HepG2 (cell line): Measurements from ENCODE around the gene PDGFB. TPM values are rescaled to one million over a fixed set of nuclear protein-coding genes. Genes with fewer than 3 reads are reported as not detected.

Experiments used
- CBX2 ChIP-seq, 2 experiments: fragments of 200-600 bp in 1 of 2; sonication (generic); formaldehyde crosslinking in 1 of 2; IDR thresholded peaks; 2 replicates each; pipeline versions ENCODE4 v1.7.0 to v1.8.1; 2018 to 2022; ENCODE audit warnings: low read depth in 2 of 2, low read length in 1 of 2, mild to moderate bottlenecking in 1 of 2, missing genetic modification reagents in 1 of 2
- CERS6 ChIP-seq: sonication (generic); formaldehyde crosslinking; IDR thresholded peaks from 2 replicates; pipeline ENCODE4 v1.5.0; 2020; ENCODE audit warnings: missing genetic modification reagents
- CREB1 ChIP-seq, 2 experiments: fragments of 450-650 bp in 1 of 2; IDR thresholded peaks; 2 replicates each; pipeline ENCODE4 v1.6.1; 2016 to 2017; ENCODE audit warnings: control low read depth in 1 of 2, mild to moderate bottlenecking in 1 of 2, missing compliant biosample characterization in 1 of 2, missing genetic modification characterization in 1 of 2
- CREB3 ChIP-seq: sonication (generic); formaldehyde crosslinking; IDR thresholded peaks from 2 replicates; pipeline ENCODE4 v1.5.0; 2020; ENCODE audit warnings: missing genetic modification reagents
- DMAP1 ChIP-seq: IDR thresholded peaks from 2 replicates; pipeline ENCODE4 v1.6.1; 2016
- ELF4 ChIP-seq: sonication (generic); formaldehyde crosslinking; IDR thresholded peaks from 2 replicates; pipeline ENCODE4 v1.5.0; 2020; ENCODE audit warnings: missing genetic modification reagents, mild to moderate bottlenecking, moderate library complexity, borderline replicate concordance
- GATAD1 ChIP-seq: IDR thresholded peaks from 2 replicates; pipeline ENCODE4 v1.6.1; 2016; ENCODE audit warnings: missing genetic modification reagents, missing compliant biosample characterization
- HDAC6 ChIP-seq: fragments of 200-600 bp; sonication (generic); IDR thresholded peaks from 2 replicates; pipeline ENCODE4 v1.7.0; 2017; ENCODE audit warnings: mild to moderate bottlenecking, antibody characterized with exemption, low read length, low read depth
- HNRNPH1 ChIP-seq: fragments of 200-400 bp; formaldehyde crosslinking; optimal IDR thresholded peaks from 2 replicates; pipeline ENCODE3; 2017; ENCODE audit warnings: mild to moderate bottlenecking, low read depth, low read length
- HNRNPL ChIP-seq: fragments of 200-400 bp; formaldehyde crosslinking; IDR thresholded peaks from 2 replicates; pipeline ENCODE4 v1.6.1; 2017; ENCODE audit warnings: mild to moderate bottlenecking, low read depth, low read length
- HOXA3 ChIP-seq: sonication (generic); formaldehyde crosslinking; IDR thresholded peaks from 2 replicates; pipeline ENCODE4 v1.5.0; 2020; ENCODE audit warnings: missing genetic modification reagents
- MAZ ChIP-seq, 2 experiments: sonication (generic) in 1 of 2; formaldehyde crosslinking in 1 of 2; IDR thresholded peaks; 2 replicates each; pipeline versions ENCODE4 v1.5.0 to v1.6.1; 2012 to 2020; ENCODE audit warnings: low read depth in 2 of 2, mild to moderate bottlenecking in 2 of 2, borderline replicate concordance in 1 of 2, improper control_type of control experiment in 1 of 2, low read length in 1 of 2, missing genetic modification reagents in 1 of 2, moderate library complexity in 1 of 2
- SUZ12 ChIP-seq: fragments of 150-350 bp; IDR thresholded peaks from 2 replicates; pipeline ENCODE4 v1.6.1; 2014; ENCODE audit warnings: low read depth, low read length
- TFDP2 ChIP-seq: sonication (generic); formaldehyde crosslinking; IDR thresholded peaks from 2 replicates; pipeline ENCODE4 v1.4.0; 2020; ENCODE audit warnings: missing genetic modification reagents
- XRCC5 ChIP-seq: fragments of 200-400 bp; formaldehyde crosslinking; optimal IDR thresholded peaks from 2 replicates; pipeline ENCODE3; 2017; ENCODE audit warnings: mild to moderate bottlenecking, low read length
- YEATS4 ChIP-seq: sonication (generic); formaldehyde crosslinking; IDR thresholded peaks from 2 replicates; pipeline ENCODE4 v1.4.0; 2020; ENCODE audit warnings: missing genetic modification reagents, borderline replicate concordance
- ZBTB2 ChIP-seq: sonication (generic); formaldehyde crosslinking; IDR thresholded peaks from 2 replicates; pipeline ENCODE4 v1.8.0; 2022; ENCODE audit warnings: low read depth, missing genetic modification reagents
- ZNF263 ChIP-seq: sonication (generic); formaldehyde crosslinking; IDR thresholded peaks from 2 replicates; pipeline ENCODE4 v1.4.0; 2020; ENCODE audit warnings: missing genetic modification reagents
- ZNF3 ChIP-seq: IDR thresholded peaks from 2 replicates; pipeline ENCODE4 v1.7.0; 2017; ENCODE audit warnings: inconsistent platforms
- ZNF343 ChIP-seq: sonication (generic); formaldehyde crosslinking; IDR thresholded peaks from 2 replicates; pipeline ENCODE4 v1.4.0; 2020; ENCODE audit warnings: mild to moderate bottlenecking, missing genetic modification reagents
- ZNF513 ChIP-seq: sonication (generic); formaldehyde crosslinking; conservative IDR thresholded peaks from 2 replicates; pipeline ENCODE4 v1.5.0; 2020; ENCODE audit warnings: missing genetic modification reagents
- ZNF615 ChIP-seq: sonication (generic); formaldehyde crosslinking; IDR thresholded peaks from 2 replicates; pipeline ENCODE4 v1.5.0; 2020; ENCODE audit warnings: mild to moderate bottlenecking, missing genetic modification reagents, borderline replicate concordance
- polyA plus RNA-seq, 8 experiments: library from polyadenylated mRNA; depleted of rRNA in 3 of 8; stranded (reverse) in 7 of 8; unstranded in 1 of 8; fragments of >200 nt; fragmentation: Illumina TruSeq in 4 of 8; extraction: Trizol in 4 of 8; gene quantifications; 2 replicates each; pipeline versions ENCODE4 v1.2.1 to v1.2.3, GENCODE V29; 2011 to 2016; ENCODE audit warnings: low read depth in 4 of 8, missing spikeins in 1 of 8, mixed read lengths in 1 of 8; ENCODE audit not compliant: insufficient read depth in 1 of 8
- total RNA-seq, 5 experiments: library from RNA; depleted of rRNA; stranded (reverse); fragments of >200 nt; fragmentation: Illumina TruSeq; extraction: Trizol; gene quantifications; 2 replicates each; pipeline ENCODE4 v1.2.3, GENCODE V29; 2016; ENCODE audit warnings: low read depth in 1 of 5

The PDGFB gene
- total and polyA plus RNA-seq, 2 of the 13 experiments (the other 11 are each of a cell fraction or from before 2014, with no cell fraction given), result 1.4 to 10.1 TPM

- TF ChIP-seq ZNF513 (CRISPR knock-in tag) (no peak), HOXA3 (CRISPR knock-in tag) (peak; percentile 67; the same call in 1 of the 2 replicates), XRCC5 (peak; percentile 21), GATAD1 (peak; percentile 65; the same call in 1 of the 2 replicates), HDAC6 (no peak), ZNF3 (CRISPR knock-in tag) (no peak), HNRNPL (peak; percentile 86), CERS6 (CRISPR knock-in tag) (no peak), ZNF263 (CRISPR knock-in tag) (no peak), CREB3 (CRISPR knock-in tag) (peak; percentile 62; the same call in 1 of the 2 replicates), ZNF615 (no peak), ELF4 (no peak), SUZ12 (no peak), TFDP2 (CRISPR knock-in tag) (peak; percentile 51; the same call in 1 of the 2 replicates), DMAP1 (peak; percentile 85), YEATS4 (CRISPR knock-in tag) (peak; percentile 77), ZBTB2 (CRISPR knock-in tag) (no peak), CBX2 (IDR thresholded peaks at IDR 0.05; ENCODE audit: low read depth, low read length) (no peak), CBX2 (CRISPR knock-in tag; IDR thresholded peaks at IDR 0.05; ENCODE audit: low read depth) (no peak), CREB1 (IDR thresholded peaks at IDR 0.05) (peak; percentile 70; the same call in 1 of the 2 replicates), CREB1 (CRISPR knock-in tag; IDR thresholded peaks at IDR 0.05) (peak; percentile 34; the same call in 1 of the 2 replicates), HNRNPH1 (no peak), ZNF343 (CRISPR knock-in tag) (no peak), MAZ (IDR thresholded peaks at IDR 0.05; ENCODE audit: borderline replicate concordance, low read depth, low read length) (0 out of 2 replicates have a peak, but pooled peaks have one; percentile 19), MAZ (CRISPR knock-in tag; IDR thresholded peaks at IDR 0.05; ENCODE audit: low read depth) (peak; percentile 87)
Observed at GRCh38 chr22:39240831-39241793, 3.7 kb downstream of the PDGFB start (continued).
